ENCODE data around the gene RNU7-1. TPM values are rescaled to one million over a fixed set of nuclear protein-coding genes. Genes with fewer than 3 reads are reported as not detected.

RNU7-1 gene
- total RNA-seq, 1 experiment from 2014 or later = not detected

DNA sequence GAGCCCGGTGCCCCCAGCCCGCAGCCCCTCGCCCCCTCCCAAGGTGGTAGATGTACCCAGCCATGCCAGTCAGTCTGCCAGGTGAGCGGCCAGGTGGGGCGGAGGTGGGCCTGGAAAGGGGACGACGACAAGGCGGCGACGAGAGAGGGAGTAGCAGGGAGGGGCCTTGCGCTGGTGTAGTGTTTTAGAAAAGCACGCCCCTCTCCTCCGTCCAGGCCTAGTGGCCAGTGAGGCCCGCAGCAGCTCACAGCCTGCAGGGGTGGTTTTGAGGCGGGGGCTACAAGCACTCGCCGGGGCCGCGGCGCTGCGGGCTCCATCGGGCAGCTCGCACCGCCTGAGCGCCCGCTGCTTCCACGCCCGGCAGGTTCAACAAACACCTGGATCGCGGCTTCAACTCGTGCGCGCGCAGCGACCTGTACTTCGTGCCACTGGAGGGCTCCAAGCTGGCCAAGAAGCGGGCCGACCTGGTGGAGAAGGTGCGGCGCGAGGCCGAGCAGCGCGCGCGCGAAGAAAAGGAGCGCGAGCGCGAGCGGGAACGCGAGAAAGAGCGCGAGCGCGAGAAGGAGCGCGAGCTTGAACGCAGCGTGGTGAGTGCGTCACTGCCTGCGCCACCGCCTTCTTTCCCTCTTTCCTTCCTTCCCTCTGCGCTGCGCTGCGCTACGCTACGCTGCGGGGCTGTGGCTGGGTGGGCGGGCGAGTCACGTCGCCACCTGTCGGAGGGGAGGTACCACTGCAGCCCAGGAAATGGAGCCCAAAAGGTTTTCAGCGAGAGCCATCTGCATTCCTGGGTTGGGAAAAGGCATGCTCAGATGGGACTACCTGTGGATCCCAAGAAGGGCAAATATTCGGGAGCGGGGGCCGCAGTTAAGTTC is 5.9 kb upstream of the RNU7-1 start:
- peak; percentile 96 for DNase-seq (ENCODE audit: low spot score)

- DNase-seq (ENCODE audit: low spot score) = no peak
Measured at GRCh38 chr12:6938353-6939190, 5.0 kb upstream of the RNU7-1 start.

DNA sequence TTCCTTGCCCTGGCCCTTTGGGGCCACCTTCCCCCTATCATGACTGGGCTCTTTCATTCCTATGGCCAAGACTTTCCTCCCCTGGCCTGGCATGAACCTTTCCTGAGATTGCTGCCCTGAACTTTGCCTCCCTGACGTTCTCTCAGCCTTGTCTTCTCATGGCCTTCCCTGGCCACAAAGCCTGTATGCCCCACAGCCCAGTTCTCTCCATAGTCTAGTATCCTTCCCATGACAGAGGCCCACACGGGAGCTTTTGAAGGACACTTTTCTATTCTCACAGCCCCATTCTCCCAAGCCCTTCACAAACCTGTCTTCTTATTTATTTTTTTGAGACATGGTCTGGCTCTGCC is 4.5 kb upstream of the RNU7-1 start:
- DNase-seq (ENCODE audit: low spot score) = no peak

- DNase-seq (ENCODE audit: low spot score) = no peak
Measured at GRCh38 chr12:6941267-6941666, 2.3 kb upstream of the RNU7-1 start.

GRCh38 chr12:6941782-6942181 is 1.8 kb upstream of the RNU7-1 start:
- no peak for DNase-seq (ENCODE audit: low spot score)

- DNase-seq (ENCODE audit: low spot score) = no peak
Measured at GRCh38 chr12:6942331-6942665, 1.3 kb upstream of the RNU7-1 start.

DNA sequence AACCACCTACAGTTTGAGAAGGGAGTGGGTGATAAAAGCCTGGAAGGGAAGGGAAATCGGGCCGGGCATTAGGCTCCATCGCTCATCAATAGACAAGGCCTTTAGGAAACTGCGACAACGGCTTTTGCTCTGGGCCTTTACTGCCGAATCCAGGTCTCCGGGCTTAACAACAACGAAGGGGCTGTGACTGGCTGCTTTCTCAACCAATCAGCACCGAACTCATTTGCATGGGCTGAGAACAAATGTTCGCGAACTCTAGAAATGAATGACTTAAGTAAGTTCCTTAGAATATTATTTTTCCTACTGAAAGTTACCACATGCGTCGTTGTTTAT is 261 bp upstream of the RNU7-1 start:
- peak; percentile 95 for DNase-seq (ENCODE audit: low spot score)

DNA sequence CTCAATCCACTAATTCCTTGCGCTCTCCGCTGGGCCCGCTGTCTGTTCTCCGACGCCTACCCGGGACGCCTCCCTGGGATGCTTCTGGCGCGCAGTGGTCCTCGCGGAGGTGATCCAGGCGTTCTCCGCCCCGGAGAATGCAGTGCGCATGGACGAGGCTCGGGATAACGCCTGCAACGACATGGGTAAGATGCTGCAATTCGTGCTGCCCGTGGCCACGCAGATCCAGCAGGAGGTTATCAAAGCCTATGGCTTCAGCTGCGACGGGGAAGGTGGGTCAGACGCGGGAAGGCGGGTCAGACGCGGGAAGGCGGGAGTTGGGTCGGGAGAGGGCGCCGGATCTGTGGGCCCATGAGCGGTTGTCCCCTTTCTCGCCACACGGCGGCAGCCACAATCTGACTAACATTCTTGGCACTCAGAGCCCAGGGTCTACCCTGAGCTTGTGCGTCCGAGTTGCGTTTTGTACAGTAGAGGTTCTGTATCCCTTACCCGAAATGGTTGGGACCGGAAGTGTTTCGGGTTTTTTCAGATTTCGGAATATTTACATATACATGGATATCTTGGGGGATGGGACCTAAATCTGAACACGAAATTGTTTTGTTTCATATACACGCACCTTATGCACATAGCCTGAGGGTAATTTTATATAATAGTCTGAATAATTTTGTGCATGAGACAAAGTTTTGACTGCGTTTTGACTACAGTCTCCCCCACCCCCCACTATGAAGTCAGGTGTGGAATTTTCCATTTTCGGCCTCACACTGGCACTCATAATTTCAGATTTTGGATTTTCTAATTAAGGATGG is 968 bp downstream of the RNU7-1 start:
- peak; percentile 96 for DNase-seq (ENCODE audit: low spot score)

DNA sequence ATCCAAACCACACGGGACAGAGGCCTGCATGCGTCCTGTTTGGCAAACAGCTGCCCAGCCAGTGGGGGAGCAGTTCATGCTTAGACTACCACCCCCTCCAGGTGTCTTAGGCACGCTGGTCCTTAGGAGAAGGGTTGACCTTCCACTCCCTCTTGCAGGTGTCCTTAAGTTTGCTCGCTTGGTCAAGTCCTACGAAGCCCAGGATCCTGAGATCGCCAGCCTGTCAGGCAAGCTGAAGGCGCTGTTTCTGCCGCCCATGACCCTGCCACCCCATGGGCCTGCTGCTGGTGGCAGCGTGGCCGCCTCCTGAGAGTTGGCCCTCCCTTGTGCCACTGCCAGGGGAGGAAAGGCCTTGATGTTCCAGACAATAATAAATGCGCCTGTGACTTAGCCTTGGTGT is 2.0 kb downstream of the RNU7-1 start:
- DNase-seq (ENCODE audit: low spot score) = no peak

GRCh38 chr12:6946033-6946919 is 2.7 kb downstream of the RNU7-1 start:
- peak; percentile 97 for DNase-seq (ENCODE audit: low spot score)

DNA sequence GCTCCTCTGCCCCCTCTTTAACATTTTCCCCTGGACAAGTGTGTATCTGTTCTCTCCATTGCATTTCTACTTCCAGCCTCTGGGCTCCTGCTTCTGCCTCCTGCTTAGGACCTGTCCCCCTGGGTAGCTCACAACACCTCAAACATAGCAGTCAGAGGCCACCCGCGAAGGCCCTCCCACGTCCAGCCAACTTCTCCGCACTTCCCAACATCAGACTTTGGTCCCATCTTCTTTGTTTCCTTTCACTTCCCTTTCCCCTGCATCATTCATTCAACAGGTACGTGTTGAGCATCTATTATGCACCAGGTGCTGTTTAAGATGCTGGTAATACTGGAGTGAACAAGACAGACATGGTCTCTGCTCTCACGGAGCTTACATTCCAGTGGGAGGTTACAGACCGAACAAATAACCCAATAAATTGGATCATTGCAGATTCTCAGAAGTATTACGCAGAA is 3.3 kb downstream of the RNU7-1 start:
- no peak for DNase-seq (ENCODE audit: low spot score)

DNA sequence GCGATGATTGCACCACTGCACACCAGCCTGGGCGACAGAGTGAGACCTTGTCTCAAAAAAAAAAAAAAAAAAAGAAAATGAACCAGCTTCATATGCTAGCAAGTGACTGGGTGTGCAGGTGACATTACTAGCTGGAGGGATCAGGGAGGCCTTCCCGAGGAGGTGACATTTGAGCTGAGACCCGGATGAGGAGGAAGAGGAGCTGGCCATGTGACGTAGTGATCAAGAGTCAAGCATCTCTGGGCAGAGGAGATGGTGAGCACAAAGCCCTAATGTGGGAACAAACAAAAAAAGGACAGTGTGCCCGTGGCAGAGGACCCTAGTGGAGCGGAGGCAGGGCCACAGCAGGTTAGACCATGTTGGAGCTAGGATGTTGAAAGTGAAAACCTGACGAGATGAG is 4.0 kb downstream of the RNU7-1 start:
- no peak for DNase-seq (ENCODE audit: low spot score)

DNA sequence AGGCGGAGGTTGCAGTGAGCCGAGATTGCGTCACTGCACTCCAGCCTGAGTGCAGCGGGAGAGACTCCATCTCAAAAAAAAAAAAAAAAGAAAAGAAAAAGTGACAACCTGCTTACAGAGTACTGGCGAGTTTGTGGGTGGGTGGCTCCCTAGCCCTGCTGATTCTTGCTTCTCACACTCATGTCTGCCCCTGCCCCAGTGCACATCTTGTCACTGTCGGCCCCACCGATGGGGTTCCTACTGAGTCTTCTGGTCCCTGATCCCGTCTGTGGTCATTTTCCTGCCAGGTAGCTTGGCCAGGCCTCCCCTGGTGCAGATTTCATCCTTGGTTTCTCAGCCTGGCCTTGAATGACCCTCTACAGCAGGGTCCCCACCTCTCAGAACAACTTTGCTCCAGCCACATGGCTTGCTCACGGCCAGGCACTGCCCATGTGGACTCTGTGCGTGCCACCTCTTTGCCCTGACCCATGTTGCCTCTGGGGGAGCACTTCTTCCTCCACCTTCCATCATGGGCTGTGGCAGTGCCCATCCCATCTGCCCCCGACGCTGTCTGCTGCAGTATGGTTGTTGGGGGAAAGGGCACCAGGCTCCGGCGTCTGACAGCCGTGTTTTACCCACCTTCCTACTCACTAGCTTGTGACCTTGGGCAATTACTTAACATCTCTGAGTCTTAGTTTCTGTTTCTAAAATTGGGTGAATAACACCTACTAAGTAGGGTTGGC is 5.4 kb downstream of the RNU7-1 start:
- no peak for DNase-seq (ENCODE audit: low spot score)

DNA sequence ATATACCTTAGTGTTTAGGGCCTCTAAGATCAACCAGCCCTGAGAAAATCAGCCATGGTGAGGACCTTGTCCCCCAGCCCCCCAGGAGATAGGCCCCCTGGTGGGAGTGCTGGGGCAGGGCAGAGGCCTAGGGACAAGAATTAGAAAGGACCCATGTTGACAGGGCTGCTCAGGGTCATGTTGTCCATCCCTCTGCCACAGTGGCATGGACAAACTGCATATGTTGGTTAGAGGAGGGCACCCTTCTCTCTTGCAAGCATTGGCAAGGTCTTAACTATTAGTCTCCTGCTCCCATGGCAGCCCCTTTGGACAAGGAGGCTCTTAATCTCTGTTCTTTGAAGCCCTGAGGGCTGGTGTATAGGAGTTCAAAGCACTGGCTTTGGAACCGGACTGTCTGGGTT is 6.8 kb downstream of the RNU7-1 start:
- no peak for DNase-seq (ENCODE audit: low spot score)

GRCh38 chr12:6950811-6951540 is 7.4 kb downstream of the RNU7-1 start, which contains the start of gene PTPN6:
Gene PTPN6 (plus strand): TSS chr12:6951356. CDS start chr12:6951513, 157 bp downstream.
- no peak for DNase-seq (ENCODE audit: low spot score)

DNA sequence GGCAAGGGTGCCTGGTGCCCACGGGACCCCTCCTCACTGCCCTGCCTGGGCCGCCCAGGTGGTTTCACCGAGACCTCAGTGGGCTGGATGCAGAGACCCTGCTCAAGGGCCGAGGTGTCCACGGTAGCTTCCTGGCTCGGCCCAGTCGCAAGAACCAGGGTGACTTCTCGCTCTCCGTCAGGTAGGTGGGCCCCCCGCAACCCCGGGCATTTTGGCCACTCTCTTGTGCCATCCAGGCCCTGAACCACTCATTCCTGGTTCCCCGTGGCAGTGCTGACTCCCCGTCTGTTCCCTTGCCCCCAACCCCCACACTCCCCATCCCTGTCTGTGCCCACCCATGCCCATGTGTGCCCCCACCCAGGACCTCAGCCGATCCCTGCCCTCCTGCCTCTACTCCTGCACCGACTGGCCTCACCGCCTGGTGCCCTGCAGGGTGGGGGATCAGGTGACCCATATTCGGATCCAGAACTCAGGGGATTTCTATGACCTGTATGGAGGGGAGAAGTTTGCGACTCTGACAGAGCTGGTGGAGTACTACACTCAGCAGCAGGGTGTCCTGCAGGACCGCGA is 8.0 kb downstream of the RNU7-1 start:
- DNase-seq (ENCODE audit: low spot score) = no peak

GRCh38 chr12:6952121-6952862 is 8.7 kb downstream of the RNU7-1 start:
- no peak for DNase-seq (ENCODE audit: low spot score)

DNA sequence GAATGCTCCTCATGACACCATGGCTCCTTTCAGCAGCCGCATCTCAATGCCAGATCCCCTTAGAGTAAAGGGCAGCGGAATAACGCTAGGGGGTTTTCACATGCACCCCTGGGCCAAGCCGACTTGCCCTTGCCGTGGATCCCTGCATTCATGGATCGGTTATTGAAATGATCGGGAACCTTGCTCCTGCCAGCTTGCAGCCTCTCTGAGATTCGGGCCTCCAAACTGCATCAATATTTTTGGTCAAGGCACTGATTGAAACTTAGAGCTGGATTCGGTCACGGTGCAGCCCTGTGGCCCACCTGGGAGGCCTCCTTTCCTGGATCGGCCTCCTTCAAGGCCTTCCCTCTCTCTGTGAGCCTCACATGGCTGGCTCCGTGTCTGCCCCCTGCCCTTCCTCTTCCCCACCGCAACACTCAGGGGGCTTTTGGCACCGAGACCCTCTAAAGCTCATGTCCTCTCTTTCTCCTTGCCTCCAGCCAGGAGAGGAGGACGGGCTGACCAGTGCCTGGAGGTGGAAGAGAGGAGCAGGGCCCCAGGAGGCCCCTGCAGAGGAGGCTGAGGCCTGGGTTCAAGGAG is 9.3 kb downstream of the RNU7-1 start:
- DNase-seq (ENCODE audit: low spot score) = no peak
